ENCODE results near the gene MICAL3. TPM values are rescaled to one million over a fixed set of nuclear protein-coding genes. Genes with fewer than 3 reads are reported as not detected.

MICAL3 gene
- total RNA-seq, 3 donors from 2014 or later (not counting 1 experiment from before 2014, with no cell fraction given): 17.1 to 36.3 (median 34.3) TPM

- H3K9me3 ChIP-seq (ENCODE audit: control insufficient read depth, insufficient read depth, low read length): no peaks in the 10 kb centered on the region
- no peak overlapping the region for H3K27ac ChIP-seq (ENCODE audit: low read length)
- intact Hi-C loops (cut with micrococcal nuclease): loop anchor here (1.0 to 5.0 kb wide), 2 partner anchors 31 to 43 kb away; no protein-coding TSS in a partner anchor
- Mint-ChIP-seq H3K4me1 (peaks cover 20 to 33% of the 10 kb centered on the region in 2 donors), H3K9me3 (no peaks in the 10 kb centered on the region), H3K27ac (no peak overlapping the region), H3K36me3 (no peaks in the 10 kb centered on the region), H3K27me3 (ENCODE audit: low read depth in 2 of 2) (no peaks in the 10 kb centered on the region), H3K4me3 (no peak overlapping the region)
- ATAC-seq (peak; percentile 23 to 54 (median 38)), DNase-seq (peak; percentile 61 to 83)
- H3K4me1 ChIP-seq (ENCODE audit: control insufficient read depth, insufficient read depth, low read length): peaks cover 45% of the 10 kb centered on the region
- H3K4me3 ChIP-seq (ENCODE audit: low read length): no peak overlapping the region
- no peaks in the 10 kb centered on the region for H3K27me3 ChIP-seq (ENCODE audit: control insufficient read depth, insufficient read depth, low read length)
- 82% methylated on average over 37 of the region's 37 CpGs for WGBS (ENCODE audit: insufficient coverage)
- peak; percentile 63 for TF ChIP-seq CTCF (IDR thresholded peaks at IDR 0.05)
- peaks cover 11% of the 10 kb centered on the region for H3K36me3 ChIP-seq (ENCODE audit: control insufficient read depth, insufficient read depth, low read length)
Observed at GRCh38 chr22:17785185-17786184, 238.9 kb downstream of the MICAL3 start.

- no peaks in the 10 kb centered on the region for H3K36me3 Mint-ChIP-seq
- Histone ChIP-seq H3K27ac (ENCODE audit: low read length) (no peak overlapping the region), H3K9me3 (ENCODE audit: control insufficient read depth, insufficient read depth, low read length) (no peaks in the 10 kb centered on the region), H3K36me3 (ENCODE audit: control insufficient read depth, insufficient read depth, low read length) (peaks cover 4% of the 10 kb centered on the region), H3K27me3 (ENCODE audit: control insufficient read depth, insufficient read depth, low read length) (no peaks in the 10 kb centered on the region), H3K4me3 (ENCODE audit: low read length) (no peak overlapping the region), H3K4me1 (ENCODE audit: control insufficient read depth, insufficient read depth, low read length) (peaks cover 52% of the 10 kb centered on the region)
- H3K27me3 Mint-ChIP-seq (ENCODE audit: low read depth in 2 of 2): no peaks in the 10 kb centered on the region
- 97% methylated on average over 11 of the region's 11 CpGs for WGBS (ENCODE audit: insufficient coverage)
- H3K4me3 Mint-ChIP-seq: no peak overlapping the region
- intact Hi-C loops (cut with micrococcal nuclease): loop anchor here (1.0 to 5.0 kb wide), 2 partner anchors 30 to 42 kb away; no protein-coding TSS in a partner anchor
- no peak for DNase-seq
- TF ChIP-seq CTCF (IDR thresholded peaks at IDR 0.05): no peak
- no peak overlapping the region for H3K27ac Mint-ChIP-seq
- H3K4me1 Mint-ChIP-seq: peaks cover 25 to 40% of the 10 kb centered on the region in 2 donors
- H3K9me3 Mint-ChIP-seq: no peaks in the 10 kb centered on the region
- ATAC-seq: no peak
Observed at GRCh38 chr22:17784776-17785175, 239.6 kb downstream of the MICAL3 start.

DNA sequence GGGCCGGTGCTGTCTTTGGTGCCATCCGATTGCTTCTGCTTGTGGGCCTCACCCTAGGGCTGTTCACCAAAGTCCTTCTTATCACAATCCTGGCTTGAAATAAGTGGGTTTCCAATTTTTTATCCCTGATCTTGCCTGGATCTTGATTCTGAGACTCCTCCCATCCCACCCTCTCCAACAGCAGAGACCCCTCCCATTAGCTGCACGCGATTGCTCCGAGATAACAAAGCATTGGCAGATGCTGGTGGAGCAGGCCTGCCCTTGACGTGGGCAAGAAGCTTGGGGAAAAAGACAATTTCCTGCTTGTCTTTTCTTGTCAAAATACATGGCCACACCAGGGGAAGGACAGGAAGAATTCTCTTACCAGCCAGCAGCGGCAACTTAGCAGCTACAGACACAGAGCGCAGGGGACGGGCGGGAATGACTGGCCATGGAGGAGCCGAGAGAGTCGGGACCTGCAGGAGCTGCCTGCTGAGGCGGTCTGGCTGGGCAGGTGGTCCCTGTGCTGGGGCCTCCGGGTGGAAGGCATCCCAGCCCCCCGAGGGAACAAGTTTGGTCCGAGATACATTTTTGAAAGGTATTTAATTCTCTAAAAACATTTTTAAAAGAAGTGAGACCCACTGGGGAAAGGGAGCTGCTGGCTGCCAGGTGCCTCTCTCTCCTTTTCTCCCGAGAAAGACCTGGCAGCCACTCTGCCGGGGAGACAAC is 240.4 kb downstream of the MICAL3 start:
- WGBS (ENCODE audit: insufficient coverage): 97% methylated on average over 18 of the region's 18 CpGs
- Histone ChIP-seq H3K9me3 (ENCODE audit: control insufficient read depth, insufficient read depth, low read length) (no peaks in the 10 kb centered on the region), H3K27ac (ENCODE audit: low read length) (no peak overlapping the region), H3K36me3 (ENCODE audit: control insufficient read depth, insufficient read depth, low read length) (peaks cover 4% of the 10 kb centered on the region), H3K4me3 (ENCODE audit: low read length) (no peak overlapping the region), H3K4me1 (ENCODE audit: control insufficient read depth, insufficient read depth, low read length) (peaks cover 60% of the 10 kb centered on the region), H3K27me3 (ENCODE audit: control insufficient read depth, insufficient read depth, low read length) (no peaks in the 10 kb centered on the region)
- intact Hi-C loops (cut with micrococcal nuclease): no loop called here
- H3K36me3 Mint-ChIP-seq: no peaks in the 10 kb centered on the region
- TF ChIP-seq CTCF (IDR thresholded peaks at IDR 0.05): no peak
- no peak for DNase-seq
- ATAC-seq: no peak
- H3K27ac Mint-ChIP-seq: peak overlapping the region; percentile 16 to 98
- no peak overlapping the region for H3K4me3 Mint-ChIP-seq
- H3K4me1 Mint-ChIP-seq: peaks cover 34 to 49% of the 10 kb centered on the region in 2 donors
- H3K27me3 Mint-ChIP-seq (ENCODE audit: low read depth in 2 of 2): no peaks in the 10 kb centered on the region
- no peaks in the 10 kb centered on the region for H3K9me3 Mint-ChIP-seq

All from natural killer cell (primary cell).